ENCODE results near the gene WFDC6.

- TF ChIP-seq POLR2A (IDR thresholded peaks at IDR 0.05) (no peak), CTCF (IDR thresholded peaks at IDR 0.05) (no peak)
Measured at GRCh38 chr20:45506398-45506797, 32.9 kb downstream of the WFDC6 start.

Measured in heart left ventricle (tissue), 13 donors.